NCI-H2081 treated with DMSO at 0.1 percent for 48 hours (cell line): ENCODE data around the gene BAZ2B.

Experiments
- DNase-seq: peaks from one replicate; lab custom pipeline; 2025; lab: John Stamatoyannopoulos, UW

The BAZ2B gene

GRCh38 chr2:159573846-159574606 lies 42.3 kb downstream of the BAZ2B start:
- DNase-seq = no peak

- no peak for DNase-seq
Observed at GRCh38 chr2:159573294-159573693, 43.1 kb downstream of the BAZ2B start.

GRCh38 chr2:159572459-159572858 lies 43.9 kb downstream of the BAZ2B start:
- DNase-seq = no peak

DNA sequence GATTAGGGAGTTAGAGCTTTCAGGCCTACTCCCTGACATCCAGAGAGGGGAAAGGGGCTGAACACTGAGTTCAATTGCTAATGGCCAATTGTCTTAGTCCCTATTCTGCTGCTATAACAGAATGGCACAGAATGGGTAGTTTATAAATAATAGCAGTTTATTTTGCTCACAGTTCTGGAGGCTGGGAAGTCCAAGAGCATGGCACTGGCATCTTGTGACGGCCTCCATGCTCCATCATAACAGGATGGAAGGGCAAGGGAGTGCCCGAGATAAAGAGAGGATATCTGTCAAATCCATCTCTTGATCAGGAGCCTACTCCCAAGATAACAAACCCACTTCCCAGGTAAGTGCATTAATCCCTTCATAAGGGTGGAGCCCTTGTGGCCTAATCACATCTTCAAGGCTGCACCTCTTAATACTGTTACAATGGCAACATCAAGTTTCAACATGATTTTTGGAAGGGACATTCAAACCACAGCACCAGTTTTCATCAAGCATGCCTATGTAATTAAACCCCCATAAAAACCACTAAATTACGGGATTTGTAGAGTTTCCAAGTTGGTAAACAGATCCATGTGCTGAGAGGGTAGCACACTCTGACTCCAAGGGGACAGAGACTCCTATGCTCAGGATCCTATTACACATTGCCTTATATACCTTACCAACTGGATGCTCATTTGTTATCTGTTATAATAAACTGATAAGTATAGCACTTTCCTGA lies 44.6 kb downstream of the BAZ2B start:
- no peak for DNase-seq

GRCh38 chr2:159564081-159564480 lies 52.3 kb downstream of the BAZ2B start:
- DNase-seq = no peak

DNA sequence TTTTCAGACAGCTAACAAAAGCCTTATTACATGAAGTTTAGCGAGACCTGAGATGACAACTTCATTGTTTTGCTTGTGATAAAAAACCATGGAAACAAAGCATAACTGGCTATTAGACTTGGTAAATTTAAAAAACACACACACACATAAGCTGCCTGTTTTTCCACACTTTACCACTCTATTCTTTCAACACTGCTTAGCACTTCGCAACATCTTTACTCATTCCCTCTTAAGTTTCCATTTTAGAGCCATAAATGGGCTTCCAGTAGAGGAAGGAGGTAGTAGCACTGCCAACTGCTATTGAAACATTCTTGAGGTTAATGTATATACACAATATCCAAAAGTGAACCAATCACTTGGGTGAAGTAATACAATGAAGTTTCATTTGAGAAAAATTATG lies 54.1 kb downstream of the BAZ2B start:
- DNase-seq = no peak

GRCh38 chr2:159561786-159562185 lies 54.6 kb downstream of the BAZ2B start:
- no peak for DNase-seq

GRCh38 chr2:159561242-159561641 lies 55.1 kb downstream of the BAZ2B start:
- DNase-seq = no peak

DNA sequence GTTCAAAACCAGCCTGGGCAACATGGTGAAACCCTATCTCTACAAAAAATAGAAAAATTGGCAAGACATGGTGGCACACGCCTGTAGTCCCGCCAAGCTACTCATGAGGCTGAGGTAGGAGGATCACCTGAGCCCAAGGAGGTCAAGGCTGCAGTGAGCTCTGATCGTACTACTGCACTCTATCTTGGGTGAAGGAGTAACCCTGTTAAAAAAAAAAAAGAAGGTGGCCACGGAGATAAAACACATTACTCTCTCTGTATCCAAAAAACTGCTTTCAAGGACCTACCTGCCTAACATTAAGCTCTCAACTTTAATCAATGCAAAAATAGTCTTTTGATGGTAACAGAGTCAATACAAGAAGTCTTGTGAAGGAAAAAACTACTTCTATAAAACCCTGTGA lies 57.3 kb downstream of the BAZ2B start:
- DNase-seq = no peak

DNA sequence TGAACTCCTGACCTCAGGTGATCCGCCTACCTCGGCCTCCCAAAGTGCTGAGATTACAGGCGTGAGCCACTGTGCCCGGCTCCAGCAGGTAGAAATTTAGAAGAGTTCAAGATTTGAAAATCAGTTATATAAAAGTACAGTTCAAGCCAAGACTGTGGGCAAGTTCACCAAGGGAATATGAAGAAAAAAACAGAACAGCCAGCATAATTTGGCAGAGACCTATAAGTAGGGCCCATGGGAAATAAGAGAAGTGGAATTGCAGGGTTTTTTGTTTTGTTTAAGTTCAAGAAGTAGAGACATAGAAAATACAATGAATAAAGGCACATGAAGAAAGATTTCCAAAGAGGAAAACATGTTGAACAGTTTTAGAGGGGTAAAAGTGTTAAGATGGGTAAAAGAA lies 57.9 kb downstream of the BAZ2B start:
- no peak for DNase-seq

GRCh38 chr2:159557437-159558034 lies 58.8 kb downstream of the BAZ2B start:
- no peak for DNase-seq

- DNase-seq = no peak
Observed at GRCh38 chr2:159555651-159556392, 60.5 kb downstream of the BAZ2B start.

DNA sequence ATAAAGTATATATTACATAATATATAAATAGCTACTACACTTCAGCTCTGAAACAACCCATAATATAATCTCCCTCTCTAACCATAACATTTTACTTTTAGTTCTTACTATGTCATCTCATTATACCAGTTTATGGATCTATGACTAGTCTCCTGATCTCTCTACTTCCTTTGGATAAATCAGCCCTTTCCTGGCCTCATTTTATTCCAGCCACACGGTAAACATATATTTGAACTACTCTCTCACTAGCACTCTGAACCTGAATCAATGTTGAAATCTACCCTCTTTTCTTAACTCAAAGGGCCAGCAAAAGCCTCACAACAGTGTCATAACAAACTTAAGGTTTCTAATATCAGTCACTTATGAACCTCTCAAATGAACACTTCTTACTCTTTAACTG lies 62.6 kb downstream of the BAZ2B start:
- no peak for DNase-seq

DNA sequence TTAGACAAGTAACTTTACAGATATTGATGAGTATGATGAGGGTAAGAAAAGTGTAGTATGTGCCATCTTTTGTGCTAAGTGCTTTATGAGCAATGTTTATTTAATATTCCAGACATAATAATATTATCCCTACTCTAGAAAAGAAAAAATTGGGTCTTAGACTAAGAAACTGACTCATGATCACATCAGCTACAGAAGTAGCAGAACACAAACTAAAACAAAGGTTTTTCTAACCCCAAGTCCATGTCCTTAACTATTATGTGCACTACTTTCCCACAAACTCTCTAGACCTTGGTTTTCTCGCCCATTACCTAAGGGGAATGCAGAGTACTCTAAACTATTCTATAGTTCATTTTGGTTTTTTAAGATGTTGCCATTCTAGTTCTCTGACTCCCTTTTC lies 64.5 kb downstream of the BAZ2B start:
- no peak for DNase-seq

GRCh38 chr2:159550231-159550630 lies 66.1 kb downstream of the BAZ2B start:
- DNase-seq = no peak

DNA sequence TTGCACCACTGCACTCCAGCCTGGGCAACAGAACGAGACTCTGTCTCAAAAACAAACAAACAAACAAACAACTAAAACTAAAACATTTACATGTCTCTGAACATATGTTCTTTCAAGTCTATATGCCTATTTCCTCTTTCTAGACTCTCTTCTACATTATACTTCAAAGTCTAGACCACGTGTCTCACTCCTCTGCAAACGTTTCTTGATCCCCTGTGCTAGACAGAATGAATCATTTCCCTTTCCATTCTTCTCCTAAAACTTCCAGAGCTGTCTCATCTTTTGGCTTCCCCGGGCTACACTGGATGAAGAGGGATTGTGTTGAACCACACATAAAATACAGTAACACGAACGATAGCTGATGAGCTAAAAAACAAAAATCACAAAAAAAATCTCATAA lies 67.1 kb downstream of the BAZ2B start:
- DNase-seq = no peak

DNA sequence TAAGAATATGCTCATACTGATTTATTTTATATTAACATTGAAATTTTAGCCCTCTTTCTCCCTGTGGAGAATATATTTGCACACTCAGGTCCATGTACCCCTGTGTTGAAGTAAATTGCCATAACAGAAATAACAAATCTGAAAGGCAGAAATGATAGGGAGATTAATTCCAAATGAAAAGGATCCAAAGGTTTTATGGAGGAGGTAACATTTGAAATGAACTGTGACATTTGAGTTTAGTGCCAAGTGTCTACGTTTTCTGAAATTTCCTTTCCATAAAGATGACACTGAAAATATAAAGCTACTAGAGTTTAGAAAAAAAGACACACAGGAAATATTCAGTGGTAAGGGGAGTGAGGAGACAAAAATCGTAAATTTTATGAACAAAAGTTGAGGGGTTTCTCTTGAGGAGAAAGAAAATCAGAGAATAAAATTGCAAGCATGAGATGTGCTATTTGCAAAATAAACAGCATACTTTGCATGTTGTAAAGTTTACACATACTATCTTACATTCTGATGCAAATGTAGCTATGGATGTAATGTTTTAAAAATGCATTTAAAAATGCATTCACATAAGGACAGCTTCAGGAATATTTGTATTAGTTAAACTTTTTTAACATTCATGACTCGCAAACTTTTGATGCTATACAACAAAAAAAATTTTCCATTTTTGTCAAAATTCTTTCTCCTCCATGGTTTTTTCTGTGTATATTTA lies 69.5 kb downstream of the BAZ2B start:
- DNase-seq = no peak

DNA sequence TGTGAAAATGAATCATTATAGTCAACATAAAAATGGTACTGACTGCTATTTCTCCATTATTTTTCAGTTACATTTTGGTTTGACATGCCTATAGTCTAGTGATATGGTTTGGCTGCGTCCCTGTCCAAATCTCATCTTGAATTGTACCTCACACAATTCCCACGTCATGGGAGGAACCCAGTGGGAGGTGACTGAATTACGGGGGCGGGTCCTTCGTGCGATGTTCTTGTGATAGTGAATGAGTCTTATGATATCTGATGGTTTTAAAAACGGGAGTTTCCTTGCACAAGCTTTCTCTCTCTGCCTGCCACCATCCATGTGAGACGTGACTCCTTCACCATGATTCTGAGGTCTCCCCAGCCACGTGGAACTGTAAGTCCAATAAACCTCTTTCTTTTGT lies 70.3 kb downstream of the BAZ2B start:
- DNase-seq = no peak

GRCh38 chr2:159545085-159545484 lies 71.3 kb downstream of the BAZ2B start:
- no peak for DNase-seq

DNA sequence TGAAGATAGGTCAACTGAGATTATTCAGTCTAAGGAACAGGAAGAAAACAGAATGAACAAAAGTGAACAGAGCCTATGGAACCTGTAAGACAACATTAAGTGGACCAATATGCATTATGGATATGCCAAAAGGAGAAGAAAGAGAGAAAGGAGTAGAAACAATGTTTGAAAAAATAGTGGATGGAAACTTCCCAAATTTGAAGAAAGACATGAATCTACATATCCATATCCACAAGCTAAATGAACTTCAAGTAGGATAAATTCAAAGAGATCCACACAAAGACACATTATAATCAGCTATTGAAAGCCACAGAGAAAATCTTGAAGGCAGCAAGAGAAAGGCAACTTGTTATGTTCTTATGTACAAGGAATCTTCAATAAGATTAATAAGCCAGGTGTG lies 74.2 kb downstream of the BAZ2B start:
- DNase-seq = no peak

- no peak for DNase-seq
Observed at GRCh38 chr2:159539701-159540100, 76.6 kb downstream of the BAZ2B start.

GRCh38 chr2:159538801-159539200 lies 77.5 kb downstream of the BAZ2B start:
- no peak for DNase-seq
